Panc1 (cell line): ENCODE measurements around the gene IL37.

Experiments
- CTCF ChIP-seq: fragments of 450-650 bp; IDR thresholded peaks from 2 replicates; pipeline ENCODE4 v1.5.1; 2017; ENCODE audit warnings: mild to moderate bottlenecking
- POLR2AphosphoS5 ChIP-seq: IDR thresholded peaks from 2 replicates; pipeline ENCODE4 v1.6.1; 2012; ENCODE audit warnings: mild to moderate bottlenecking, low read depth, low read length, moderate library complexity
- REST ChIP-seq, 2 experiments: IDR thresholded peaks; 2 replicates each; pipeline ENCODE4 v1.6.1; 2011 to 2012; ENCODE audit warnings: low read depth in 2 of 2, control low read depth in 1 of 2, low read length in 1 of 2, mild to moderate bottlenecking in 1 of 2, moderate library complexity in 1 of 2; ENCODE audit not compliant: insufficient read depth in 1 of 2
- SIN3A ChIP-seq: IDR thresholded peaks from 2 replicates; pipeline ENCODE4 v1.6.1; 2012; ENCODE audit warnings: low read depth, mild to moderate bottlenecking, low read length, moderate library complexity, borderline replicate concordance; ENCODE audit not compliant: insufficient read depth
- TCF7L2 ChIP-seq: IDR thresholded peaks from 2 replicates; pipeline ENCODE4 v1.6.1; 2011; ENCODE audit warnings: mild to moderate bottlenecking, low read depth, low read length, inconsistent platforms

- no peak for TF ChIP-seq CTCF
- TF ChIP-seq REST (IDR thresholded peaks at IDR 0.05; ENCODE audit: insufficient read depth in 1 of 2, low read depth in 2 of 2, low read length in 1 of 2): no peak
- no peak for TF ChIP-seq SIN3A
- TF ChIP-seq POLR2AphosphoS5: no peak
- no peak for TF ChIP-seq TCF7L2
Measured at GRCh38 chr2:112919086-112919485, 8.1 kb downstream of the IL37 start.
